Neural progenitor cell (in vitro differentiated cells): ENCODE data around the gene ALDOB. TPM values are rescaled to one million over a fixed set of nuclear protein-coding genes. Genes with fewer than 3 reads are reported as not detected.

ENCODE experiments used
- DNase-seq: peaks from one replicate; pipeline ENCODE4 v3.0.0-alpha.2; 2016; ENCODE audit warnings: low spot score
- H2AFZ ChIP-seq: fragments of 200-600 bp; sonication (generic); replicated peaks from 2 replicates; pipeline ENCODE4 v1.6.1; 2016; ENCODE audit warnings: antibody characterized with exemption
- H3F3A ChIP-seq: fragments of 200-600 bp; sonication (generic); 2 replicates; pipeline ENCODE4 v1.6.1; 2016; ENCODE audit warnings: antibody characterized with exemption, low read depth
- H3K27ac ChIP-seq: fragments of 200-600 bp; sonication (generic); 2 replicates; pipeline ENCODE4 v1.5.1; 2016; ENCODE audit warnings: mild to moderate bottlenecking
- H3K27me3 ChIP-seq: fragments of 200-600 bp; sonication (generic); 2 replicates; pipeline ENCODE4 v1.6.1; 2016; ENCODE audit warnings: mild to moderate bottlenecking, moderate library complexity
- H3K36me3 ChIP-seq: fragments of 200-600 bp; sonication (generic); 2 replicates; pipeline ENCODE4 v1.5.1; 2016
- H3K4me1 ChIP-seq: fragments of 200-600 bp; sonication (generic); 2 replicates; pipeline ENCODE4 v1.6.1; 2016; ENCODE audit warnings: mixed run types
- H3K4me2 ChIP-seq: fragments of 200-600 bp; sonication (generic); 2 replicates; pipeline ENCODE4 v1.6.1; 2016
- H3K4me3 ChIP-seq: fragments of 200-600 bp; sonication (generic); 2 replicates; pipeline ENCODE4 v1.5.1; 2016
- H3K79me2 ChIP-seq: fragments of 200-600 bp; sonication (generic); 2 replicates; pipeline ENCODE4 v1.6.1; 2016; ENCODE audit warnings: low read depth
- H3K9ac ChIP-seq: fragments of 200-600 bp; sonication (generic); 2 replicates; pipeline ENCODE4 v1.6.1; 2016
- H3K9me3 ChIP-seq: fragments of 200-600 bp; sonication (generic); 2 replicates; pipeline ENCODE4 v1.5.1; 2016; ENCODE audit warnings: low read depth
- H4K20me1 ChIP-seq: fragments of 200-600 bp; sonication (generic); 2 replicates; pipeline ENCODE4 v1.6.1; 2016; ENCODE audit warnings: low read depth
- H3K27ac Mint-ChIP-seq: 3 replicates; pipeline ENCODE4 v1.8.0; 2021; ENCODE audit warnings: mixed read lengths
- H3K27me3 Mint-ChIP-seq: 2 replicates; pipeline ENCODE4 v1.8.0; 2022; ENCODE audit warnings: low read depth, mild to moderate bottlenecking, inconsistent platforms, moderate library complexity, mixed read lengths; ENCODE audit not compliant: insufficient read depth
- H3K36me3 Mint-ChIP-seq: 3 replicates; pipeline ENCODE4 v1.8.0; 2021; ENCODE audit warnings: mixed read lengths
- H3K4me1 Mint-ChIP-seq: 3 replicates; pipeline ENCODE4 v1.8.0; 2021; ENCODE audit warnings: mixed read lengths
- H3K4me3 Mint-ChIP-seq: 3 replicates; pipeline ENCODE4 v1.8.0; 2021; ENCODE audit warnings: mild to moderate bottlenecking, moderate library complexity, mixed read lengths
- H3K9me3 Mint-ChIP-seq: 3 replicates; pipeline ENCODE4 v1.8.0; 2020; ENCODE audit warnings: mixed read lengths
- CTCF ChIP-seq: fragments of 200-600 bp; sonication (generic); IDR thresholded peaks from 2 replicates; pipeline ENCODE4 v1.5.1; 2017; ENCODE audit warnings: antibody characterized with exemption, mild to moderate bottlenecking
- EZH2 ChIP-seq: fragments of 200-600 bp; sonication (generic); IDR thresholded peaks from 2 replicates; pipeline ENCODE4 v1.6.1; 2017; ENCODE audit warnings: antibody characterized with exemption, mild to moderate bottlenecking, moderate library complexity
- EZH2phosphoT487 ChIP-seq: fragments of 200-600 bp; sonication (generic); IDR thresholded peaks from 2 replicates; pipeline ENCODE4 v1.6.1; 2017; ENCODE audit warnings: antibody characterized with exemption
- total RNA-seq: library from RNA; depleted of rRNA; stranded (reverse); fragments of >200 nt; gene quantifications from 2 replicates; pipeline ENCODE4 v1.2.3, GENCODE V29; 2015; ENCODE audit warnings: low replicate concordance

Gene ALDOB
- total RNA-seq, 1 donor from 2014 or later = not detected

GRCh38 chr9:101434998-101435397 lies 576 bp downstream of the ALDOB start:
- Mint-ChIP-seq H3K27me3 (peaks cover 2% of the 10 kb centered on the region), H3K36me3 (no peaks in the 10 kb centered on the region), H3K27ac (no peak overlapping the region), H3K9me3 (no peaks in the 10 kb centered on the region), H3K4me3 (no peak overlapping the region), H3K4me1 (no peaks in the 10 kb centered on the region)
- no peaks in the 10 kb centered on the region for H3K36me3 ChIP-seq
- H3K27ac ChIP-seq = no peak overlapping the region
- H3K9ac ChIP-seq = no peak overlapping the region
- H3F3A ChIP-seq = no peaks in the 10 kb centered on the region
- no peak overlapping the region for H2AFZ ChIP-seq
- no peak for DNase-seq
- no peaks in the 10 kb centered on the region for H3K9me3 ChIP-seq
- no peaks in the 10 kb centered on the region for H3K79me2 ChIP-seq
- H3K27me3 ChIP-seq = no peaks in the 10 kb centered on the region
- H3K4me3 ChIP-seq = no peak overlapping the region
- H3K4me1 ChIP-seq = no peaks in the 10 kb centered on the region
- TF ChIP-seq CTCF = no peak
- H4K20me1 ChIP-seq = no peaks in the 10 kb centered on the region
- H3K4me2 ChIP-seq = no peak overlapping the region

- Histone ChIP-seq H3K36me3 (no peaks in the 10 kb centered on the region), H3K27ac (no peak overlapping the region), H3K4me2 (no peak overlapping the region), H4K20me1 (no peaks in the 10 kb centered on the region), H3K27me3 (no peaks in the 10 kb centered on the region), H3K4me3 (no peak overlapping the region), H3K9me3 (no peaks in the 10 kb centered on the region), H2AFZ (no peak overlapping the region), H3K79me2 (no peaks in the 10 kb centered on the region), H3F3A (no peaks in the 10 kb centered on the region), H3K4me1 (no peaks in the 10 kb centered on the region), H3K9ac (no peak overlapping the region)
- Mint-ChIP-seq H3K36me3 (no peaks in the 10 kb centered on the region), H3K27me3 (peaks cover 2% of the 10 kb centered on the region), H3K4me1 (no peaks in the 10 kb centered on the region), H3K9me3 (no peaks in the 10 kb centered on the region), H3K4me3 (no peak overlapping the region), H3K27ac (no peak overlapping the region)
- DNase-seq = no peak
- TF ChIP-seq CTCF = no peak
- TF ChIP-seq EZH2phosphoT487 = no peak
- TF ChIP-seq EZH2 = no peak
Observed at GRCh38 chr9:101433229-101433628, 2.3 kb downstream of the ALDOB start.

- H3K4me2 ChIP-seq = no peak overlapping the region
- H3K4me1 ChIP-seq = no peaks in the 10 kb centered on the region
- no peak overlapping the region for H2AFZ ChIP-seq
- no peaks in the 10 kb centered on the region for H3K36me3 ChIP-seq
- Mint-ChIP-seq H3K36me3 (no peaks in the 10 kb centered on the region), H3K27me3 (peaks cover 2% of the 10 kb centered on the region), H3K27ac (no peak overlapping the region), H3K9me3 (no peaks in the 10 kb centered on the region), H3K4me1 (no peaks in the 10 kb centered on the region), H3K4me3 (no peak overlapping the region)
- DNase-seq = no peak
- no peak overlapping the region for H3K27ac ChIP-seq
- no peaks in the 10 kb centered on the region for H3K27me3 ChIP-seq
- no peaks in the 10 kb centered on the region for H3K79me2 ChIP-seq
- no peaks in the 10 kb centered on the region for H3F3A ChIP-seq
- H3K4me3 ChIP-seq = no peak overlapping the region
- no peak overlapping the region for H3K9ac ChIP-seq
- H4K20me1 ChIP-seq = no peaks in the 10 kb centered on the region
- H3K9me3 ChIP-seq = no peaks in the 10 kb centered on the region
- TF ChIP-seq EZH2phosphoT487 = no peak
- TF ChIP-seq EZH2 = no peak
- no peak for TF ChIP-seq CTCF
Observed at GRCh38 chr9:101432740-101433139, 2.8 kb downstream of the ALDOB start.

- Histone ChIP-seq H3K9ac (no peak overlapping the region), H3K4me3 (no peak overlapping the region), H3K27me3 (no peaks in the 10 kb centered on the region), H3K27ac (no peak overlapping the region), H3K4me2 (no peak overlapping the region), H4K20me1 (no peaks in the 10 kb centered on the region), H3F3A (no peaks in the 10 kb centered on the region), H3K9me3 (no peaks in the 10 kb centered on the region), H2AFZ (no peak overlapping the region), H3K4me1 (no peaks in the 10 kb centered on the region), H3K79me2 (no peaks in the 10 kb centered on the region), H3K36me3 (no peaks in the 10 kb centered on the region)
- no peaks in the 10 kb centered on the region for H3K36me3 Mint-ChIP-seq
- no peak overlapping the region for H3K4me3 Mint-ChIP-seq
- TF ChIP-seq CTCF (no peak), EZH2 (no peak), EZH2phosphoT487 (no peak)
- H3K4me1 Mint-ChIP-seq = no peaks in the 10 kb centered on the region
- H3K27me3 Mint-ChIP-seq = peaks cover 3% of the 10 kb centered on the region
- H3K27ac Mint-ChIP-seq = no peak overlapping the region
- no peaks in the 10 kb centered on the region for H3K9me3 Mint-ChIP-seq
- DNase-seq = no peak
Observed at GRCh38 chr9:101432171-101432570, 3.4 kb downstream of the ALDOB start.
